K562 (cell line): ENCODE data around the gene GRIN2A. TPM values are rescaled to one million over a fixed set of nuclear protein-coding genes. Genes with fewer than 3 reads are reported as not detected.

ENCODE experiments used
- ATAC-seq: fragments of 200-7000 bp; cut with Tn5 transposase; 3 replicates; pipeline ENCODE4 v1.9.1; 2020; ENCODE audit warnings: moderate library complexity
- BruUV-seq: library from RNA; stranded (reverse); fragments of 400-500 nt; replicated peaks from 2 replicates; lab custom pipeline; 2021; lab: Mats Ljungman, UMichigan
- CTCF ChIA-PET: fragments of 300-600 bp; formaldehyde crosslinking; extraction: SDS; loops from one replicate; lab custom pipeline; 2021; ENCODE audit warnings: low intra/inter-chr PET ratio; lab: Yijun Ruan, JAX
- POLR2A ChIA-PET: fragments of 300-600, 350-650 bp; sonication (Branson Sonifier 250); formaldehyde crosslinking; extraction: SDS; loops from one replicate; lab custom pipeline; 2021; ENCODE audit warnings: antibody characterized with exemption, inconsistent platforms; lab: Yijun Ruan, JAX
- DNase-seq, 4 experiments: peaks; one replicate each; pipeline versions ENCODE4 v3.0.0 to v3.0.0-alpha.2; 2011 to 2018; ENCODE audit warnings: low spot score in 3 of 4, mixed read lengths in 3 of 4; ENCODE audit errors: extremely low read depth in 1 of 4
- FAIRE-seq: peaks from 2 replicates; lab custom pipeline; 2011; peaks lifted over from hg19 to GRCh38; lab: Jason Lieb, UNC
- H2AFZ ChIP-seq: 2 replicates; pipeline ENCODE4 v1.6.0; 2011; ENCODE audit warnings: low read depth, low read length, control low read depth, inconsistent platforms
- H3K27ac ChIP-seq: fragments of 200-600 bp; 3 replicates; pipeline ENCODE4 v1.8.0; 2011; ENCODE audit warnings: low read depth, mild to moderate bottlenecking, control low read depth, inconsistent platforms, low read length, moderate library complexity, mixed read lengths; ENCODE audit errors: extremely low read depth
- H3K27me3 ChIP-seq, 2 experiments: fragments of 300-600 bp in 1 of 2; 2 replicates in 1 of 2; 3 replicates in 1 of 2; pipeline versions ENCODE4 v1.6.0 to v1.8.0; 2011; ENCODE audit warnings: inconsistent platforms in 2 of 2, low read length in 2 of 2, mild to moderate bottlenecking in 1 of 2, mixed read lengths in 1 of 2, moderate library complexity in 1 of 2; ENCODE audit not compliant: control insufficient read depth in 2 of 2, insufficient read depth in 2 of 2
- H3K36me3 ChIP-seq: fragments of 300-600 bp; 3 replicates; pipeline ENCODE4 v1.8.0; 2011; ENCODE audit warnings: mild to moderate bottlenecking, low read length, inconsistent platforms; ENCODE audit not compliant: control insufficient read depth, insufficient read depth
- H3K4me1 ChIP-seq, 2 experiments: fragments of 200-600 bp in 1 of 2; replicated peaks in 1 of 2; 2 replicates in 1 of 2; 3 replicates in 1 of 2; pipeline versions ENCODE4 v1.5.1 to v1.8.0; 2011; ENCODE audit warnings: inconsistent platforms in 2 of 2, low read length in 2 of 2, mild to moderate bottlenecking in 1 of 2, mixed read lengths in 1 of 2, moderate library complexity in 1 of 2; ENCODE audit not compliant: control insufficient read depth in 2 of 2, insufficient read depth in 2 of 2
- H3K4me2 ChIP-seq: 2 replicates; pipeline ENCODE4 v1.6.1; 2011; ENCODE audit warnings: low read length, control low read depth, inconsistent platforms, mixed read lengths; ENCODE audit not compliant: insufficient read depth
- H3K4me3 ChIP-seq: fragments of 200-600 bp; sonication (generic), shearing (Covaris generic); 2 replicates; pipeline ENCODE4 v1.5.1; 2016; ENCODE audit warnings: control low read depth, inconsistent platforms
- H3K79me2 ChIP-seq: fragments of 200-600 bp; 3 replicates; pipeline ENCODE4 v1.8.0; 2011; ENCODE audit warnings: low read length, inconsistent platforms; ENCODE audit not compliant: control insufficient read depth, insufficient read depth
- H3K9ac ChIP-seq, 2 experiments: 2 replicates each; pipeline versions ENCODE4 v1.6.0 to v1.6.1; 2011; ENCODE audit warnings: low read depth in 2 of 2, low read length in 2 of 2, control low read depth in 1 of 2, inconsistent platforms in 1 of 2, mild to moderate bottlenecking in 1 of 2, mixed read lengths in 1 of 2; ENCODE audit not compliant: insufficient read depth in 1 of 2
- H3K9me1 ChIP-seq: one replicate; pipeline ENCODE4 v1.6.0; 2011; ENCODE audit warnings: inconsistent platforms, mild to moderate bottlenecking, low read length, moderate library complexity; ENCODE audit not compliant: control insufficient read depth, insufficient read depth
- H3K9me3 ChIP-seq: replicated peaks from 2 replicates; pipeline ENCODE4 v1.5.1; 2011; ENCODE audit warnings: low read depth, low read length, inconsistent platforms; ENCODE audit not compliant: control insufficient read depth, insufficient read depth
- H4K20me1 ChIP-seq: replicated peaks from 2 replicates; pipeline ENCODE4 v1.6.1; 2011; ENCODE audit warnings: low read length, inconsistent platforms, mixed read lengths; ENCODE audit not compliant: control insufficient read depth, insufficient read depth
- BRCA1 ChIP-seq, 2 experiments: fragments of 450-650 bp in 1 of 2; sonication (generic) in 1 of 2; formaldehyde crosslinking in 1 of 2; IDR thresholded peaks; 2 replicates each; pipeline versions ENCODE4 v1.5.0 to v1.6.1; 2017 to 2020; ENCODE audit warnings: mild to moderate bottlenecking in 1 of 2, missing genetic modification reagents in 1 of 2
- CLOCK ChIP-seq: fragments of 250-450 bp; sonication (Bioruptor Pico); IDR thresholded peaks from 2 replicates; pipeline ENCODE4 v1.4.0; 2020; ENCODE audit warnings: mild to moderate bottlenecking, moderate library complexity, borderline replicate concordance
- DACH1 ChIP-seq: fragments of 450-650 bp; IDR thresholded peaks from 2 replicates; pipeline ENCODE4 v1.6.1; 2018; ENCODE audit not compliant: partially characterized antibody
- E2F3 ChIP-seq: fragments of 250-450 bp; sonication (Bioruptor Pico); IDR thresholded peaks from 2 replicates; pipeline ENCODE4 v1.4.0; 2020; ENCODE audit warnings: mild to moderate bottlenecking
- HMG20A ChIP-seq: fragments of 450-650 bp; formaldehyde crosslinking; conservative IDR thresholded peaks from 2 replicates; pipeline ENCODE4 v1.4.0; 2020; ENCODE audit warnings: mild to moderate bottlenecking, mixed read lengths
- JUNB ChIP-seq: fragments of 450-650 bp; formaldehyde crosslinking; conservative IDR thresholded peaks from 2 replicates; pipeline ENCODE4 v1.4.0; 2020; ENCODE audit warnings: mild to moderate bottlenecking
- MAFG ChIP-seq: fragments of 450-650 bp; conservative IDR thresholded peaks from 2 replicates; pipeline ENCODE4 v1.6.1; 2016; ENCODE audit warnings: missing genetic modification characterization, missing compliant biosample characterization
- MNT ChIP-seq, 2 experiments: fragments of 450-650 bp; conservative IDR thresholded peaks; 2 replicates each; pipeline ENCODE4 v1.6.1; 2017; ENCODE audit warnings: mild to moderate bottlenecking in 2 of 2, moderate library complexity in 2 of 2
- PCBP2 ChIP-seq: fragments of 200-400 bp; formaldehyde crosslinking; IDR thresholded peaks from 2 replicates; pipeline ENCODE4 v1.6.1; 2018; ENCODE audit warnings: low read length, low read depth, mild to moderate bottlenecking, moderate library complexity; ENCODE audit not compliant: poor library complexity, severe bottlenecking
- TSC22D4 ChIP-seq: fragments of 450-650 bp; IDR thresholded peaks from 2 replicates; pipeline ENCODE4 v1.6.1; 2016; ENCODE audit warnings: missing genetic modification characterization, missing biosample characterization, control low read depth
- XRCC5 ChIP-seq: fragments of 200-400 bp; formaldehyde crosslinking; IDR thresholded peaks from 2 replicates; pipeline ENCODE4 v1.6.1; 2017; ENCODE audit warnings: low read depth, mild to moderate bottlenecking, low read length
- ZBTB33 ChIP-seq: sonication (generic); formaldehyde crosslinking; IDR thresholded peaks from 2 replicates; pipeline ENCODE4 v1.8.1; 2023; ENCODE audit warnings: mild to moderate bottlenecking, missing genetic modification reagents
- WGBS: fragments of 100-300 bp; shearing (Covaris generic); methylation state at CpG from one replicate; pipeline ENCODE4 v1.1.6; 2016; ENCODE audit warnings: low coverage, mixed read lengths; ENCODE audit not compliant: insufficient coverage; ENCODE audit errors: missing lambda C conversion rate; 5-methylcytosine and 5-hydroxymethylcytosine counted together
- in situ Hi-C: fragments of 300-500 bp; cut with MboI; formaldehyde crosslinking; loops from 4 replicates; pipeline ENCODE4 v1.15.0; 2018; ENCODE audit warnings: inconsistent platforms, mixed read lengths
- intact Hi-C: fragments of 100-400 bp; cut with micrococcal nuclease; formaldehyde crosslinking; loops from 2 replicates; pipeline ENCODE4 v1.14.2; 2022
- polyA plus RNA-seq, 8 experiments: library from polyadenylated mRNA; depleted of rRNA in 4 of 8; stranded (reverse) in 5 of 8; unstranded in 3 of 8; fragments of >200 nt; fragmentation: Nextera tagmentation in 2 of 8; fragmentation: Illumina TruSeq in 1 of 8; extraction: Ambion mirVana in 2 of 8; extraction: Trizol in 1 of 8; gene quantifications; 2 replicates each; pipeline versions ENCODE4 v1.2.1 to v1.2.3, GENCODE V29; 2011 to 2014; ENCODE audit warnings: inconsistent platforms in 1 of 8, missing spikeins in 1 of 8
- total RNA-seq, 7 experiments: library from RNA; depleted of rRNA in 6 of 7; stranded (reverse); fragments of >200 nt in 6 of 7; fragmentation: Illumina TruSeq in 2 of 7; extraction: Trizol in 2 of 7; gene quantifications; 2 replicates each; pipeline versions ENCODE4 v1.2.1 to v1.2.3, GENCODE V29; 2011 to 2021; ENCODE audit warnings: low replicate concordance in 1 of 7
- TF ChIP-seq, protein P1 (sequence below), 2 experiments: IDR thresholded peaks; 2 replicates each; pipeline ENCODE4 v1.6.1; 2012; ENCODE audit warnings: improper control_type of control experiment in 2 of 2, low read depth in 2 of 2, low read length in 2 of 2, borderline replicate concordance in 1 of 2

GRIN2A gene
- total and polyA plus RNA-seq, 9 of the 15 experiments (the other 6 are each of a cell fraction or from before 2014, with no cell fraction given): not detected

DNA sequence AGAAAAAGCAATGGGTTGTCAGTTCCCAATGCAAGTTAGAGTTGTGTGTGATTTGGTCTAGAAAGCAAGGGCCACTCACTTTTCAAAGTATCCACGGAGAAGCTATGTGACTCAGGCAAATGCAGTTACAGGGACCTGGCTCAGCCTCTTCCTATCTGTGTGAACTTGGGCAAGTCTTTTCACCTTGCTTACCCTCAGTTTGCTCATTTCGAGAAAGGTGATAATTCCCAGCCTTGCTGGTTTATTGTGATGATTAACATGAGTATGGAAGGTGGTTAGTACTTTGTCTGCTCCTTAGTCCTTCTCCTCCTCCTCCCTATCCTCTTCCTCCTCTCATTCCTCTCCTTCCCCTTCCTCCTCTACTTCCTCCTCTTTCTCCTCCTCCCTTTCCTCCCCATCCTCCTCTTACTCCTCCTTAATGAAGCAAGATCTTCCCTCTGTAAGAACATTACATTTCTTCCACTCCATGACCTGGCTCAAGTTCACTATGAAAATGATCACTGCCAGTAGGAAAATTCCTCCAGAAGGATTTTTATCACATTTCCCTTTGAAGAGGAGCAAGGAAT lies 204.0 kb downstream of the GRIN2A start:
- Histone ChIP-seq H3K4me3 (no peak overlapping the region), H3K36me3 (no peaks in the 10 kb centered on the region), H3K9me1 (no peaks in the 10 kb centered on the region), H2AFZ (no peak overlapping the region), H3K9me3 (no peaks in the 10 kb centered on the region), H4K20me1 (0 out of 2 replicates have a peak, but pooled peaks cover 3% of the 10 kb centered on the region), H3K4me1 (no peaks in the 10 kb centered on the region), H3K27ac (no peak overlapping the region), H3K79me2 (no peaks in the 10 kb centered on the region), H3K27me3 (no peaks in the 10 kb centered on the region), H3K9ac (no peak overlapping the region), H3K4me2 (no peak overlapping the region)
- no TSS peak for BruUV-seq
- no peak for ATAC-seq
- CTCF ChIA-PET: interaction anchor here (0.6 kb wide), 1 partner anchor 812 kb away, joined by 3 read pairs; no protein-coding TSS in a partner anchor
- in situ Hi-C loops: no loop called here
- WGBS: 0% methylated on average over 2 of the region's 2 CpGs
- intact Hi-C loops: no loop called here
- POLR2A ChIA-PET: interaction anchor here (0.6 kb wide), 1 partner anchor 759 kb away, joined by 3 read pairs; no protein-coding TSS in a partner anchor
- FAIRE-seq: no peak
- DNase-seq: no peak
- TF ChIP-seq JUNB (CRISPR knock-in tag): no peak
- TF ChIP-seq TSC22D4 (tag): no peak
- no peak for TF ChIP-seq HMG20A
- TF ChIP-seq, protein P1, sequence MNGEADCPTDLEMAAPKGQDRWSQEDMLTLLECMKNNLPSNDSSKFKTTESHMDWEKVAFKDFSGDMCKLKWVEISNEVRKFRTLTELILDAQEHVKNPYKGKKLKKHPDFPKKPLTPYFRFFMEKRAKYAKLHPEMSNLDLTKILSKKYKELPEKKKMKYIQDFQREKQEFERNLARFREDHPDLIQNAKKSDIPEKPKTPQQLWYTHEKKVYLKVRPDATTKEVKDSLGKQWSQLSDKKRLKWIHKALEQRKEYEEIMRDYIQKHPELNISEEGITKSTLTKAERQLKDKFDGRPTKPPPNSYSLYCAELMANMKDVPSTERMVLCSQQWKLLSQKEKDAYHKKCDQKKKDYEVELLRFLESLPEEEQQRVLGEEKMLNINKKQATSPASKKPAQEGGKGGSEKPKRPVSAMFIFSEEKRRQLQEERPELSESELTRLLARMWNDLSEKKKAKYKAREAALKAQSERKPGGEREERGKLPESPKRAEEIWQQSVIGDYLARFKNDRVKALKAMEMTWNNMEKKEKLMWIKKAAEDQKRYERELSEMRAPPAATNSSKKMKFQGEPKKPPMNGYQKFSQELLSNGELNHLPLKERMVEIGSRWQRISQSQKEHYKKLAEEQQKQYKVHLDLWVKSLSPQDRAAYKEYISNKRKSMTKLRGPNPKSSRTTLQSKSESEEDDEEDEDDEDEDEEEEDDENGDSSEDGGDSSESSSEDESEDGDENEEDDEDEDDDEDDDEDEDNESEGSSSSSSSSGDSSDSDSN (IDR thresholded peaks at IDR 0.05; ENCODE audit: borderline replicate concordance in 1 of 2, low read depth in 2 of 2, low read length in 2 of 2): no peak
- TF ChIP-seq ZBTB33: no peak
- TF ChIP-seq PCBP2: no peak
- TF ChIP-seq BRCA1 (IDR thresholded peaks at IDR 0.05): no peak
- no peak for TF ChIP-seq BRCA1 (CRISPR knock-in tag; IDR thresholded peaks at IDR 0.05)
- TF ChIP-seq DACH1: no peak
- TF ChIP-seq E2F3: no peak
- no peak for TF ChIP-seq MAFG (tag)
- TF ChIP-seq CLOCK (CRISPR knock-in tag): no peak
- no peak for TF ChIP-seq XRCC5
- no peak for TF ChIP-seq MNT (conservative IDR thresholded peaks at IDR 0.05)
